Liver (tissue), 9 donors: Measurements from ENCODE around the gene MESD. TPM values are rescaled to one million over a fixed set of nuclear protein-coding genes. Genes with fewer than 3 reads are reported as not detected.

Experiments
- DNase-seq: peaks from one replicate; pipeline ENCODE4 v3.0.0-alpha.2; 2017; ENCODE audit warnings: low spot score
- H3K27ac ChIP-seq, 2 donors: one replicate each; pipeline ENCODE4 v1.7.0; 2013; ENCODE audit warnings: inconsistent platforms in 2 of 2, low read length in 2 of 2, control low read depth in 1 of 2, low read depth in 1 of 2, mild to moderate bottlenecking in 1 of 2
- H3K27me3 ChIP-seq, 4 donors: one replicate each; pipeline versions ENCODE4 v1.6.1 to v1.7.0; 2013; ENCODE audit warnings: low read length in 3 of 4, inconsistent platforms in 1 of 4, mild to moderate bottlenecking in 1 of 4, moderate library complexity in 1 of 4; ENCODE audit not compliant: control insufficient read depth in 4 of 4, insufficient read depth in 4 of 4
- H3K36me3 ChIP-seq, 4 donors: one replicate each; pipeline versions ENCODE4 v1.6.1 to v1.7.0; 2013; ENCODE audit warnings: low read length in 3 of 4, mild to moderate bottlenecking in 3 of 4, low read depth in 1 of 4, moderate library complexity in 1 of 4; ENCODE audit not compliant: control insufficient read depth in 4 of 4, insufficient read depth in 3 of 4
- H3K4me1 ChIP-seq, 4 donors: one replicate each; pipeline versions ENCODE4 v1.6.1 to v1.7.0; 2013; ENCODE audit warnings: low read length in 3 of 4, mild to moderate bottlenecking in 3 of 4, moderate library complexity in 1 of 4; ENCODE audit not compliant: control insufficient read depth in 4 of 4, insufficient read depth in 4 of 4
- H3K4me3 ChIP-seq, 3 donors: one replicate each; pipeline versions ENCODE4 v1.6.1 to v1.7.0; 2013; ENCODE audit warnings: low read length in 3 of 3, control low read depth in 1 of 3, low read depth in 1 of 3, mild to moderate bottlenecking in 1 of 3
- H3K9ac ChIP-seq, 2 donors: one replicate each; pipeline ENCODE4 v1.7.0; 2013; ENCODE audit warnings: low read length in 2 of 2, mild to moderate bottlenecking in 2 of 2, moderate library complexity in 2 of 2, control low read depth in 1 of 2, low read depth in 1 of 2
- H3K9me3 ChIP-seq, 4 donors: one replicate each; pipeline versions ENCODE4 v1.6.1 to v1.7.0; 2013; ENCODE audit warnings: low read length in 3 of 4; ENCODE audit not compliant: control insufficient read depth in 4 of 4
- EGR1 ChIP-seq, 2 donors: IDR thresholded peaks; 2 replicates each; pipeline ENCODE4 v1.6.1; 2016 to 2018; ENCODE audit warnings: antibody characterized with exemption in 2 of 2, low read depth in 2 of 2
- FOXA1 ChIP-seq: IDR thresholded peaks from 2 replicates; pipeline ENCODE4 v1.6.1; 2016; ENCODE audit warnings: antibody characterized with exemption
- FOXA2 ChIP-seq: IDR thresholded peaks from 2 replicates; pipeline ENCODE4 v1.6.1; 2016; ENCODE audit warnings: antibody characterized with exemption
- GABPA ChIP-seq, 2 donors: IDR thresholded peaks in 1 of 2; conservative IDR thresholded peaks in 1 of 2; 2 replicates each; pipeline ENCODE4 v1.6.1; 2016; ENCODE audit warnings: antibody characterized with exemption in 2 of 2, mild to moderate bottlenecking in 1 of 2, moderate library complexity in 1 of 2
- HNF4A ChIP-seq, 2 donors: conservative IDR thresholded peaks; 2 replicates each; pipeline ENCODE4 v1.6.1; 2016; ENCODE audit warnings: antibody characterized with exemption in 2 of 2, mild to moderate bottlenecking in 2 of 2
- HNF4G ChIP-seq: IDR thresholded peaks from 2 replicates; pipeline ENCODE4 v1.6.1; 2016; ENCODE audit warnings: antibody characterized with exemption
- JUND ChIP-seq, 2 donors: IDR thresholded peaks; 2 replicates each; pipeline ENCODE4 v1.6.1; 2016; ENCODE audit warnings: antibody characterized with exemption in 2 of 2
- NR2F2 ChIP-seq: IDR thresholded peaks from 2 replicates; pipeline ENCODE4 v1.6.1; 2016; ENCODE audit warnings: antibody characterized with exemption
- RAD21 ChIP-seq, 2 donors: IDR thresholded peaks; 2 replicates each; pipeline ENCODE4 v1.6.1; 2016; ENCODE audit warnings: antibody characterized with exemption in 2 of 2, mild to moderate bottlenecking in 2 of 2
- RXRA ChIP-seq, 2 donors: IDR thresholded peaks; 2 replicates each; pipeline ENCODE4 v1.6.1; 2017 to 2018; ENCODE audit warnings: antibody characterized with exemption in 2 of 2, mild to moderate bottlenecking in 1 of 2
- SP1 ChIP-seq: IDR thresholded peaks from 2 replicates; pipeline ENCODE4 v1.6.1; 2018; ENCODE audit warnings: antibody characterized with exemption, mild to moderate bottlenecking
- TAF1 ChIP-seq: conservative IDR thresholded peaks from 2 replicates; pipeline ENCODE4 v1.6.1; 2016; ENCODE audit warnings: antibody characterized with exemption, mild to moderate bottlenecking
- YY1 ChIP-seq: IDR thresholded peaks from 2 replicates; pipeline ENCODE4 v1.6.1; 2016; ENCODE audit warnings: antibody characterized with exemption, mild to moderate bottlenecking
- WGBS: extraction: QIAGEN DNeasy Blood & Tissue Kit; methylation state at CpG from one replicate; pipeline ENCODE4 v1.1.7; 2013; 5-methylcytosine and 5-hydroxymethylcytosine counted together
- polyA plus RNA-seq, 2 donors: library from polyadenylated mRNA; stranded (reverse) in 1 of 2; unstranded in 1 of 2; fragments of 200-250 nt in 1 of 2; fragments of >200 nt in 1 of 2; fragmentation: Nextera tagmentation in 1 of 2; extraction: Ambion mirVana in 1 of 2; gene quantifications; one replicate each; pipeline versions ENCODE4 v1.2.1 to v1.2.3, GENCODE V29; 2013 to 2015
- total RNA-seq, 2 donors: library from RNA; depleted of rRNA; stranded (reverse); fragments of >200 nt; gene quantifications; one replicate each; pipeline ENCODE4 v1.2.3, GENCODE V29; 2014
- TF ChIP-seq, protein P1 (sequence below): fragments of 150-350 bp; IDR thresholded peaks from 2 replicates; pipeline ENCODE4 v1.5.1; 2017; ENCODE audit warnings: improper control_type of control experiment, low read depth, low read length; ENCODE audit not compliant: missing input control
- TF ChIP-seq, protein P2 (sequence below): IDR thresholded peaks from 2 replicates; pipeline ENCODE4 v1.6.1; 2016; ENCODE audit warnings: antibody characterized with exemption
- TF ChIP-seq, protein P3 (sequence below): IDR thresholded peaks from 2 replicates; pipeline ENCODE4 v1.6.1; 2016; ENCODE audit warnings: antibody characterized with exemption
- TF ChIP-seq, protein P4 (sequence below): IDR thresholded peaks from 2 replicates; pipeline ENCODE4 v1.6.1; 2016; ENCODE audit warnings: antibody characterized with exemption
- TF ChIP-seq, protein P5 (sequence below): IDR thresholded peaks from 2 replicates; pipeline ENCODE4 v1.6.1; 2016; ENCODE audit warnings: antibody characterized with exemption, mild to moderate bottlenecking
- donor health status: healthy.
- donor health status: healthy.
- donor health status: healthy.
- donor health status: healthy.
- donor health status: healthy.

The MESD gene
- total and polyA plus RNA-seq, 4 donors = 15.3 to 24.0 (median 17.0) TPM

DNA sequence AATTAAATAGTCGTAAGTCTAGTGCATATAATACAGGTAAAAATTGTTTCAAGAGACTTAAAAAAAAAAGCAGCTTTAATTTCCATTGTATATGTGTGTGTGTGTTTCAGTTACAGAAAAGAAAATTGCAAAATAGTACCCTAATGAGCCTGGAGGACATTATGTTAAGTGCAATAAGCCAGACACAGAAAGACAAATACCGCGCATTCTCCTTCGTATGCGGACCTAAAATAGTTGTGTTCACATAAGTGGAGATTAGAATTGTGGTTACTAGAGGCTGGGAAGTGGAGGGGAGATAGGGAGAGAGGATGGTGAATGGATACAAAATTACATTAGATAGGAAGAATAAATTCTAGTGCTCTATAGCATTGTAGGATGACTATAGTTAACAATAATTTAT, 3.6 kb downstream of the MESD start:
- no peak overlapping the region for H3K4me3 ChIP-seq
- TF ChIP-seq SP1 (no peak), YY1 (no peak), GABPA (IDR thresholded peaks at IDR 0.05 in 1 of 2, conservative IDR thresholded peaks at IDR 0.05 in 1 of 2) (no peak), FOXA2 (no peak), RXRA (IDR thresholded peaks at IDR 0.05) (no peak), RAD21 (IDR thresholded peaks at IDR 0.05) (no peak), TAF1 (no peak), FOXA1 (no peak), EGR1 (IDR thresholded peaks at IDR 0.05; ENCODE audit: low read depth in 2 of 2) (no peak)
- TF ChIP-seq, protein P1, sequence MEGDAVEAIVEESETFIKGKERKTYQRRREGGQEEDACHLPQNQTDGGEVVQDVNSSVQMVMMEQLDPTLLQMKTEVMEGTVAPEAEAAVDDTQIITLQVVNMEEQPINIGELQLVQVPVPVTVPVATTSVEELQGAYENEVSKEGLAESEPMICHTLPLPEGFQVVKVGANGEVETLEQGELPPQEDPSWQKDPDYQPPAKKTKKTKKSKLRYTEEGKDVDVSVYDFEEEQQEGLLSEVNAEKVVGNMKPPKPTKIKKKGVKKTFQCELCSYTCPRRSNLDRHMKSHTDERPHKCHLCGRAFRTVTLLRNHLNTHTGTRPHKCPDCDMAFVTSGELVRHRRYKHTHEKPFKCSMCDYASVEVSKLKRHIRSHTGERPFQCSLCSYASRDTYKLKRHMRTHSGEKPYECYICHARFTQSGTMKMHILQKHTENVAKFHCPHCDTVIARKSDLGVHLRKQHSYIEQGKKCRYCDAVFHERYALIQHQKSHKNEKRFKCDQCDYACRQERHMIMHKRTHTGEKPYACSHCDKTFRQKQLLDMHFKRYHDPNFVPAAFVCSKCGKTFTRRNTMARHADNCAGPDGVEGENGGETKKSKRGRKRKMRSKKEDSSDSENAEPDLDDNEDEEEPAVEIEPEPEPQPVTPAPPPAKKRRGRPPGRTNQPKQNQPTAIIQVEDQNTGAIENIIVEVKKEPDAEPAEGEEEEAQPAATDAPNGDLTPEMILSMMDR = no peak
- TF ChIP-seq, protein P2, sequence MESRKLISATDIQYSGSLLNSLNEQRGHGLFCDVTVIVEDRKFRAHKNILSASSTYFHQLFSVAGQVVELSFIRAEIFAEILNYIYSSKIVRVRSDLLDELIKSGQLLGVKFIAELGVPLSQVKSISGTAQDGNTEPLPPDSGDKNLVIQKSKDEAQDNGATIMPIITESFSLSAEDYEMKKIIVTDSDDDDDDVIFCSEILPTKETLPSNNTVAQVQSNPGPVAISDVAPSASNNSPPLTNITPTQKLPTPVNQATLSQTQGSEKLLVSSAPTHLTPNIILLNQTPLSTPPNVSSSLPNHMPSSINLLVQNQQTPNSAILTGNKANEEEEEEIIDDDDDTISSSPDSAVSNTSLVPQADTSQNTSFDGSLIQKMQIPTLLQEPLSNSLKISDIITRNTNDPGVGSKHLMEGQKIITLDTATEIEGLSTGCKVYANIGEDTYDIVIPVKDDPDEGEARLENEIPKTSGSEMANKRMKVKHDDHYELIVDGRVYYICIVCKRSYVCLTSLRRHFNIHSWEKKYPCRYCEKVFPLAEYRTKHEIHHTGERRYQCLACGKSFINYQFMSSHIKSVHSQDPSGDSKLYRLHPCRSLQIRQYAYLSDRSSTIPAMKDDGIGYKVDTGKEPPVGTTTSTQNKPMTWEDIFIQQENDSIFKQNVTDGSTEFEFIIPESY = no peak
- TF ChIP-seq, protein P3, sequence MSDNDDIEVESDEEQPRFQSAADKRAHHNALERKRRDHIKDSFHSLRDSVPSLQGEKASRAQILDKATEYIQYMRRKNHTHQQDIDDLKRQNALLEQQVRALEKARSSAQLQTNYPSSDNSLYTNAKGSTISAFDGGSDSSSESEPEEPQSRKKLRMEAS = no peak
- TF ChIP-seq, protein P4, sequence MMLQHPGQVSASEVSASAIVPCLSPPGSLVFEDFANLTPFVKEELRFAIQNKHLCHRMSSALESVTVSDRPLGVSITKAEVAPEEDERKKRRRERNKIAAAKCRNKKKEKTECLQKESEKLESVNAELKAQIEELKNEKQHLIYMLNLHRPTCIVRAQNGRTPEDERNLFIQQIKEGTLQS = no peak
- no peak for DNase-seq
- H3K27ac ChIP-seq = no peak overlapping the region
- no peak overlapping the region for H3K9ac ChIP-seq
- no peaks in the 10 kb centered on the region for H3K27me3 ChIP-seq
- 92% methylated on average over 5 of the region's 5 CpGs for WGBS
- no peaks in the 10 kb centered on the region for H3K9me3 ChIP-seq
- peaks cover 0 to 5% (median 1%) of the 10 kb centered on the region in 4 donors for H3K36me3 ChIP-seq
- peaks cover 2 to 26% (median 19%) of the 10 kb centered on the region in 4 donors for H3K4me1 ChIP-seq

DNA sequence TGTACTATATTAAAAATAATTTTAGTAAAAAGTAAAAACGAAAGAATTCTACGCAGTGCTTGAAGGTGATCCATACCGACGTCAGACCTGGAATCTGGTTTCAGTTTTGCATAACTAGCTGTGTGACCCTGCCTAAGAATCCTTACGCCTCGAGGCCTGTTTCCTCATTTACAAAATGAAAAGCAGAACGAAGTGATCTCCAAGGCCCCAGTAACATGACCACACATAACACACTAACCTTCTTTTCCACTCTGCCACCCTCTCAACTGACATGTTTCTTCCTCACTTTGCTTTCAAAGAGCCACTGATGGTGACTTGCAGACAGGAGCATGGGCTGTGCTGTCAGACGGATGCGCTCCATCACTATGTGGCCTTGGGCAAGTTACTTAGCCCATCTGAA, 4.8 kb downstream of the MESD start:
- TF ChIP-seq SP1 (no peak), RXRA (IDR thresholded peaks at IDR 0.05) (no peak), HNF4A (conservative IDR thresholded peaks at IDR 0.05) (no peak), JUND (IDR thresholded peaks at IDR 0.05) (no peak), YY1 (no peak), EGR1 (IDR thresholded peaks at IDR 0.05; ENCODE audit: low read depth in 2 of 2) (no peak), TAF1 (no peak), FOXA2 (no peak), HNF4G (no peak), RAD21 (IDR thresholded peaks at IDR 0.05) (no peak), FOXA1 (no peak), NR2F2 (no peak)
- TF ChIP-seq, protein P5, sequence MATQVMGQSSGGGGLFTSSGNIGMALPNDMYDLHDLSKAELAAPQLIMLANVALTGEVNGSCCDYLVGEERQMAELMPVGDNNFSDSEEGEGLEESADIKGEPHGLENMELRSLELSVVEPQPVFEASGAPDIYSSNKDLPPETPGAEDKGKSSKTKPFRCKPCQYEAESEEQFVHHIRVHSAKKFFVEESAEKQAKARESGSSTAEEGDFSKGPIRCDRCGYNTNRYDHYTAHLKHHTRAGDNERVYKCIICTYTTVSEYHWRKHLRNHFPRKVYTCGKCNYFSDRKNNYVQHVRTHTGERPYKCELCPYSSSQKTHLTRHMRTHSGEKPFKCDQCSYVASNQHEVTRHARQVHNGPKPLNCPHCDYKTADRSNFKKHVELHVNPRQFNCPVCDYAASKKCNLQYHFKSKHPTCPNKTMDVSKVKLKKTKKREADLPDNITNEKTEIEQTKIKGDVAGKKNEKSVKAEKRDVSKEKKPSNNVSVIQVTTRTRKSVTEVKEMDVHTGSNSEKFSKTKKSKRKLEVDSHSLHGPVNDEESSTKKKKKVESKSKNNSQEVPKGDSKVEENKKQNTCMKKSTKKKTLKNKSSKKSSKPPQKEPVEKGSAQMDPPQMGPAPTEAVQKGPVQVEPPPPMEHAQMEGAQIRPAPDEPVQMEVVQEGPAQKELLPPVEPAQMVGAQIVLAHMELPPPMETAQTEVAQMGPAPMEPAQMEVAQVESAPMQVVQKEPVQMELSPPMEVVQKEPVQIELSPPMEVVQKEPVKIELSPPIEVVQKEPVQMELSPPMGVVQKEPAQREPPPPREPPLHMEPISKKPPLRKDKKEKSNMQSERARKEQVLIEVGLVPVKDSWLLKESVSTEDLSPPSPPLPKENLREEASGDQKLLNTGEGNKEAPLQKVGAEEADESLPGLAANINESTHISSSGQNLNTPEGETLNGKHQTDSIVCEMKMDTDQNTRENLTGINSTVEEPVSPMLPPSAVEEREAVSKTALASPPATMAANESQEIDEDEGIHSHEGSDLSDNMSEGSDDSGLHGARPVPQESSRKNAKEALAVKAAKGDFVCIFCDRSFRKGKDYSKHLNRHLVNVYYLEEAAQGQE = no peak
- TF ChIP-seq, protein P1 = no peak
- TF ChIP-seq, protein P3 = no peak
- TF ChIP-seq, protein P4 = no peak
- TF ChIP-seq, protein P2 = no peak
- H3K27me3 ChIP-seq = no peaks in the 10 kb centered on the region
- H3K27ac ChIP-seq = no peak overlapping the region
- no peak overlapping the region for H3K4me3 ChIP-seq
- peak overlapping the region in 1 of 2 donors; percentile 13 for H3K9ac ChIP-seq
- H3K9me3 ChIP-seq = no peaks in the 10 kb centered on the region
- H3K4me1 ChIP-seq = peaks cover 2 to 26% (median 17%) of the 10 kb centered on the region in 4 donors
- WGBS = 82% methylated on average over 9 of the region's 9 CpGs
- DNase-seq = no peak
- H3K36me3 ChIP-seq = peaks cover 3 to 6% (median 5%) of the 10 kb centered on the region in 4 donors
